Activated T-cell treated with anti-CD3 and anti-CD28 coated beads for 4 hours (primary cell): Measurements from ENCODE around the gene ZWILCH.
"Not testable (repeated sequence)": the region's sequence is repeated elsewhere in the genome, so short reads cannot be mapped to it uniquely, and the experiment has no call there.

Source experiments
- DNase-seq: peaks from one replicate; pipeline ENCODE4 v3.0.0-alpha.2; 2020

The ZWILCH gene

GRCh38 chr15:66587020-66587419 lies 81.9 kb downstream of the ZWILCH start:
- DNase-seq, result no peak

GRCh38 chr15:66587749-66588148 lies 82.6 kb downstream of the ZWILCH start:
- no peak for DNase-seq

DNA sequence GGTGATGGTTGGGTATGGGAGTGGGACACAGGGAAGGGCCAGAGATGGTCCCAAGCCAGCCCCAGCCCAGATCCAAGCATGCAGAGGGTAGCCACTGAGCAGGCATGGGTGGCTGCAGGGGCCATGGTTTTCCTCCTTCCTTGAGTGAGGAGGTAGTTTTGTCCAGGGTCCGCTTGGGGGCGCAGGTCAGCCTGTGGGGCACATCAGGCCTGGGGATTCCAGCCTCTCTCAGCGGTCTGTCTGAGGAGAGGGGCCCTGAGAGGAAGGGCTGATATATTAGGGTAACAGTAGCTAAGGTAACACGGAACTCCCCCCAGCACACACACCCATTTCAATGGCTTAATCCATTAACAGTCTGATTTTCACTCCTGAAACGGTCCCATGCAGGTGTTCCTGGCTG lies 83.4 kb downstream of the ZWILCH start:
- DNase-seq, result no peak

GRCh38 chr15:66588971-66589370 lies 83.8 kb downstream of the ZWILCH start:
- no peak for DNase-seq

- DNase-seq, result not testable (repeated sequence)
Measured at GRCh38 chr15:66589429-66589828, 84.3 kb downstream of the ZWILCH start.

DNA sequence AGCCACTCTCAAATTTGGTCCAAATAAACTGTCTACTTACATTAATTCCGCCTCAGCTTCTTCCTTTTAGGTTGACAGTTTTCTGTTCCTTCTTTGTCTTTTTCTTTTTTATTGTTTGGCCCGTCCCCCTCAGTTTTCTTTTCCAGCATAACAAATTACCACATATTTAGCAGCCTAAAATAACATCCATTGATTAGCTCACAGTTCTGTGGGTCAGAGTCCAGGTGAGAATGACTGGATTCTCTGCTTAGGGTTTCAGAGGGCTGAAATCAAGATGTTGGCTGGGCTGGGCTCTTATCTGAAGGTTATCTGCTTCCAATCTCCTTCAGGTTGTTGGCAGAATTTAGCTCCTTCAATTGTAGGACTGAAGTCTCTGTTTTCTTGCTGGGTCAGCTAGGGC lies 85.3 kb downstream of the ZWILCH start:
- DNase-seq, result no peak

DNA sequence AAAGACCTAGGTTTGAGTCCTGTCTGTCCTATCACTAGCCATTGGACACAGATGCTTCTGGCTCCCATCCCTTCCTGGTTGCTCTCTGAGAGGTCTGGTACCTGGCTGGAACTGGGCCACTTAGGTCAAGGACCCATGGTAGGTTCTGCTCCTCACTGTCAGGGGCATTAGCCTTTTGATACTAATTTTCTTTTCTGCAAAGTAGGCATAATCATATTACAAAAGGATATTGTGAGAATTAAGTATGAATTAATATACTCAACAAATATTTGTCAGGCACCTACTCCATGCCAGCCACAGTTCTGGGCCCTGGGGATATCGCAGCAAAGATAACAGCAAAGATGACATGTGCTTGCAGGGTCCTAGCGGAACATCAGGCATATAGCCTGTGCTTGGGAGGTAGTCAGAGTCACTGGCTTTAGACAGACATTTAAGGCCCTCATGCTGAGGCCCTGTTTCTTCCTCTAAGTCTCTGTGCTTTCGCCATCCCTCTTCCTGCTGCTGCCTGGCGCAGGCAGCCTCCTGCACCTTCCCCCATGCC lies 86.3 kb downstream of the ZWILCH start:
- no peak for DNase-seq

DNA sequence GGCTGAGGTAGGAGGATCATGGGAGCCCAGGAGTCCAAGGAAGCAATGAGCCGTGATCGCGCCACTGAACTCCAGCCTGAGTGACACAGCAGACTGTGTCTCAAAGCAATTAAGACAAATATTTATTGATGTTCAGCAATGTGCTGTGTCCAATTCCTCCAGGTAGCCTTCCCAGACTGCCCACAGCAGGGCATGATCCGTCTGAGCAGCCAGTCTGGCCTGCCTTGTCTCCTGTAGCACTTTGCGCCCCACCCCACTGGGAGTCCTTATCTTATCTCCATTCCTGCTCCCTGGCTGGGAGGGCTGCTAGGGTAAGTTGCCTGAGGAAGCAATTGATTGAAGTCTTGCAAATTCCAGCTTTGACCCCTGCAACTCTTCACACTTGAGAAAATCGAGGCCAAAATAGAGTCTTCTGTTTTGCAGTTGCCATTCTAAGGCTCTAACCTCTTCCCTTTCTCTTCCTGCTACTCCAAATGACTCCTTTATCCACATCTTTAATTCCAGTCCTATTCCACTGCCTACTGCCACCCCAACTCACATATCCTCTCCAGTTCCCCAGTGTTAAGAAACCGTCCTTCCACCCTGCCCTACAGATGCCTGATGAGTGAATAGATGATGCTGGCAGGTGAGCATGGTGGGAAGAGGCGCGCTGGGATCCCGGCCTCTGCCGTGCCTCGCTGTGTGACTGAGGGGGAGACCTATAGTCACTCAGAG lies 87.5 kb downstream of the ZWILCH start:
- DNase-seq, result no peak

DNA sequence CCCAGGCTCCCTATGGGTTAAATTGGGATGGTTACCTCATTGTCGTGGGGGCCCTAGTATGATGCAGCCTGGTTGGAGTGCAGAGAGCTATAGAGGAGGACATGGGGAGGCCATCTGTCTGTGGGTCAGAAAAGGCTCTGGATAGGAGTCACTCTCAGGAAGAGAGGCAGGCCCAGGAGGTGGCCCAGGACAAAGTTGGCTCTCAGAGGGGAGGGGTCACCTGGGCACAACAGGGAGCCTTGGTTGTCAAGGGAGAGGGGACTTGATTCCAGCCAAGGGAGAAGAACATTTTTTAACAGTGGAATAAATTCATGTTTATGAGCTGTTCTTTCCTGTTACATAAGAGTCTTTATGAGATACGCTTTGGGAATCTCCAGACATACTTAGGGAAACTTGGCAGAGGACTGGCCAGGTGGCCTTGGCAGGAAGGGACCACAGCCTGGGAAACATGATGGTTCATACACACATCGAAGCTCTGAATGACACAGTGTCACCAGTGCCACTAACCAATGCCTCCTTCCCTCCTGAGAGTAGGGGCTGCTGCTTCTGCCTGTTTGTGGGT lies 88.2 kb downstream of the ZWILCH start:
- no peak for DNase-seq

DNA sequence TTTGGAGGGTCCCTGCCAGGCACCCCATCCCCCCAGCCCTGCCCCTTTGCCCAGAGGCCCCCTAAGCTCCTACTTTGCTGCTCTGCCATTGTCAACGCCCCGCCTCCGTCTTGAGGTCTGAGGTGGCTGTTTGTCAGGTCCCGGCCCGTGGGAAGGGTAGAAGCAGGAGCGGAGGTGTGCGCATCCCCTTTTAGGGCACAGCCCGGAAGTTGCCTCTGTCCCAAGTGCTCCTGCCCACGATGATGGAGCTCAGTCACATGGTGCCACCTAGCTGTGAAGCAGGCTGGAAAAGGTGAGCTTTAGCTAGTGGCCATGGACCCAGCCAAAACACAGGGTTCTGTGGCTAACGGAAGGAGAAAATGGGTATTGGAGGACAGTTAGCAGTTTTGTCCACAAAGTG lies 89.2 kb downstream of the ZWILCH start:
- DNase-seq, result no peak

GRCh38 chr15:66594836-66595235 lies 89.7 kb downstream of the ZWILCH start:
- DNase-seq, result no peak

GRCh38 chr15:66595332-66595731 lies 90.2 kb downstream of the ZWILCH start:
- no peak for DNase-seq

- no peak for DNase-seq
Measured at GRCh38 chr15:66595931-66596545, 90.9 kb downstream of the ZWILCH start.

- DNase-seq, result no peak
Measured at GRCh38 chr15:66598095-66598815, 93.1 kb downstream of the ZWILCH start.
